Smooth muscle cell of the brain vasculature (primary cell): ENCODE data around the gene SLC22A8.
"Not testable (repeated sequence)": the region's sequence is repeated elsewhere in the genome, so short reads cannot be mapped to it uniquely, and the experiment has no call there.

ENCODE experiments used
- DNase-seq: peaks from one replicate; pipeline ENCODE4 v3.0.0-alpha.2; 2012; ENCODE audit warnings: low read depth, low spot score

The SLC22A8 gene

GRCh38 chr11:62988276-62988675 lies 27.4 kb downstream of the SLC22A8 start:
- peak; percentile 51 for DNase-seq

- DNase-seq: no peak
Measured at GRCh38 chr11:62985041-62985750, 30.4 kb downstream of the SLC22A8 start.

- DNase-seq: no peak
Measured at GRCh38 chr11:62984451-62984991, 31.1 kb downstream of the SLC22A8 start, which contains the start of gene SLC22A6. Gene SLC22A6 (minus strand): TSS chr11:62984967. CDS start chr11:62984690, 277 bp downstream.

- no peak for DNase-seq
Measured at GRCh38 chr11:62983536-62984199, 32.0 kb downstream of the SLC22A8 start.

- no peak for DNase-seq
Measured at GRCh38 chr11:62981743-62982142, 33.9 kb downstream of the SLC22A8 start.

GRCh38 chr11:62980133-62980760 lies 35.4 kb downstream of the SLC22A8 start:
- DNase-seq: no peak

GRCh38 chr11:62976109-62976508 lies 39.5 kb downstream of the SLC22A8 start:
- DNase-seq: no peak

GRCh38 chr11:62974848-62975522 lies 40.7 kb downstream of the SLC22A8 start:
- no peak for DNase-seq

GRCh38 chr11:62965574-62965973 lies 50.1 kb downstream of the SLC22A8 start:
- DNase-seq: no peak

- no peak for DNase-seq
Measured at GRCh38 chr11:62962391-62962790, 53.2 kb downstream of the SLC22A8 start.

- DNase-seq: no peak
Measured at GRCh38 chr11:62961017-62961570, 54.5 kb downstream of the SLC22A8 start.

- no peak for DNase-seq
Measured at GRCh38 chr11:62959422-62959980, 56.1 kb downstream of the SLC22A8 start.

- peak; percentile 10 for DNase-seq
Measured at GRCh38 chr11:62958547-62959421, 56.9 kb downstream of the SLC22A8 start.

- no peak for DNase-seq
Measured at GRCh38 chr11:62957147-62957546, 58.5 kb downstream of the SLC22A8 start.

GRCh38 chr11:62954478-62954877 lies 61.2 kb downstream of the SLC22A8 start:
- no peak for DNase-seq

GRCh38 chr11:62953811-62954210 lies 61.8 kb downstream of the SLC22A8 start:
- DNase-seq: no peak

GRCh38 chr11:62948765-62949320 lies 66.8 kb downstream of the SLC22A8 start:
- no peak for DNase-seq

GRCh38 chr11:62945538-62945937 lies 70.1 kb downstream of the SLC22A8 start:
- DNase-seq: not testable (repeated sequence)
